Glutamatergic neuron (in vitro differentiated cells): ENCODE results near the gene PPP2R1A. TPM values are rescaled to one million over a fixed set of nuclear protein-coding genes. Genes with fewer than 3 reads are reported as not detected.
A peak's percentile ranks its signal among the peaks of the same experiment; 100 is the strongest.

Experiments used
- DNase-seq: peaks from one replicate; pipeline ENCODE4 v3.0.0; 2022
- H3K27ac Mint-ChIP-seq: one replicate; pipeline ENCODE4 v1.8.0; 2020; ENCODE audit warnings: mild to moderate bottlenecking, mixed read lengths, inconsistent platforms; ENCODE audit not compliant: unreplicated experiment
- H3K27me3 Mint-ChIP-seq: one replicate; pipeline ENCODE4 v1.8.0; 2020; ENCODE audit warnings: mild to moderate bottlenecking, moderate library complexity, mixed read lengths, inconsistent platforms; ENCODE audit not compliant: unreplicated experiment
- H3K36me3 Mint-ChIP-seq: one replicate; pipeline ENCODE4 v1.8.0; 2020; ENCODE audit warnings: mild to moderate bottlenecking, mixed read lengths, inconsistent platforms; ENCODE audit not compliant: unreplicated experiment
- H3K4me1 Mint-ChIP-seq: one replicate; pipeline ENCODE4 v1.8.0; 2020; ENCODE audit warnings: mild to moderate bottlenecking, low read depth, mixed read lengths, inconsistent platforms; ENCODE audit not compliant: unreplicated experiment
- H3K4me3 Mint-ChIP-seq: one replicate; pipeline ENCODE4 v1.8.0; 2020; ENCODE audit warnings: mild to moderate bottlenecking, mixed read lengths, inconsistent platforms; ENCODE audit not compliant: unreplicated experiment
- H3K9me3 Mint-ChIP-seq: one replicate; pipeline ENCODE4 v1.8.0; 2020; ENCODE audit warnings: mild to moderate bottlenecking, moderate library complexity, mixed read lengths, inconsistent platforms; ENCODE audit not compliant: unreplicated experiment
- CTCF ChIP-seq: fragments of 200-600 bp; sonication (generic); IDR thresholded peaks from one replicate; pipeline ENCODE4 v1.5.0; 2021; ENCODE audit not compliant: partially characterized antibody, unreplicated experiment
- microRNA-seq: library from miRNA; unstranded; fragments of <30 nt; microRNA quantifications from one replicate; pipeline ENCODE4, GENCODE V29; 2020; ENCODE audit not compliant: unreplicated experiment
- total RNA-seq: library from RNA; stranded (reverse); fragmentation: NEBNext Ultra II Directional; extraction: Animal tissue kit (Norgen Biotek cat#: 25700); gene quantifications from one replicate; pipeline ENCODE4 v1.2.1, GENCODE V29; 2021; ENCODE audit not compliant: unreplicated experiment

Gene PPP2R1A
- total RNA-seq, 1 donor from 2014 or later, result 311 TPM

GRCh38 chr19:52273301-52273700, 83.4 kb downstream of the PPP2R1A start:
- Mint-ChIP-seq H3K9me3 (peaks cover 20% of the 10 kb centered on the region), H3K4me3 (no peak overlapping the region), H3K27me3 (peaks cover 8% of the 10 kb centered on the region), H3K36me3 (peaks cover 33% of the 10 kb centered on the region), H3K4me1 (peaks cover 4% of the 10 kb centered on the region), H3K27ac (no peak overlapping the region)
- TF ChIP-seq CTCF, result no peak
- no peak for DNase-seq

- H3K4me3 Mint-ChIP-seq, result peak overlapping the region; percentile 53
- H3K9me3 Mint-ChIP-seq, result peaks cover 24% of the 10 kb centered on the region
- TF ChIP-seq CTCF, result no peak
- no peak overlapping the region for H3K27ac Mint-ChIP-seq
- no peak for DNase-seq
- H3K27me3 Mint-ChIP-seq, result peaks cover 8% of the 10 kb centered on the region
- peaks cover 42% of the 10 kb centered on the region for H3K36me3 Mint-ChIP-seq
- peaks cover 4% of the 10 kb centered on the region for H3K4me1 Mint-ChIP-seq
Measured at GRCh38 chr19:52274191-52274590, 84.3 kb downstream of the PPP2R1A start.

- Mint-ChIP-seq H3K27me3 (peaks cover 3% of the 10 kb centered on the region), H3K36me3 (peaks cover 39% of the 10 kb centered on the region), H3K27ac (no peak overlapping the region), H3K4me1 (peaks cover 3% of the 10 kb centered on the region), H3K9me3 (peaks cover 20% of the 10 kb centered on the region), H3K4me3 (no peak overlapping the region)
- no peak for TF ChIP-seq CTCF
- no peak for DNase-seq
Measured at GRCh38 chr19:52275988-52276387, 86.1 kb downstream of the PPP2R1A start.

GRCh38 chr19:52277471-52277870, 87.6 kb downstream of the PPP2R1A start:
- no peak overlapping the region for H3K4me3 Mint-ChIP-seq
- no peaks in the 10 kb centered on the region for H3K4me1 Mint-ChIP-seq
- H3K27ac Mint-ChIP-seq, result no peak overlapping the region
- DNase-seq, result no peak
- peaks cover 3% of the 10 kb centered on the region for H3K27me3 Mint-ChIP-seq
- peaks cover 32% of the 10 kb centered on the region for H3K36me3 Mint-ChIP-seq
- H3K9me3 Mint-ChIP-seq, result peaks cover 21% of the 10 kb centered on the region
- no peak for TF ChIP-seq CTCF

Small RNA genes lying within 50 kb of the gene (microRNA-seq; reads per million reads assigned to microRNA genes)
- gene MIR6801, result 1.4 reads per million, percentile 3 among the genes with 10 or more reads in this experiment

Other genes with a start within 250 kb of the PPP2R1A start
- gene ZNF350, start 203.2 kb upstream of the PPP2R1A start, total RNA-seq, result 9.7 TPM
- 12.3 TPM for gene ZNF615, start 181.8 kb upstream of the PPP2R1A start, total RNA-seq
- 7.1 TPM for gene ZNF614, start 161.7 kb upstream of the PPP2R1A start, total RNA-seq
- 12.8 TPM for gene ZNF432, start 141.2 kb upstream of the PPP2R1A start, total RNA-seq
- gene ZNF841, start 94.3 kb upstream of the PPP2R1A start, total RNA-seq, result 25.4 TPM
- gene ZNF616, start 50.1 kb upstream of the PPP2R1A start, total RNA-seq, result 22.5 TPM
- gene ZNF836, start 18.4 kb upstream of the PPP2R1A start, total RNA-seq, result 29.7 TPM
- 29.9 TPM for gene ZNF766, start 79.5 kb downstream of the PPP2R1A start, total RNA-seq
- gene ZNF480, start 107.1 kb downstream of the PPP2R1A start, total RNA-seq, result 21.8 TPM
- gene ZNF610, start 146.2 kb downstream of the PPP2R1A start, total RNA-seq, result 11.6 TPM
- 24.5 TPM for gene ZNF880, start 179.9 kb downstream of the PPP2R1A start, total RNA-seq
- gene ZNF528, start 207.8 kb downstream of the PPP2R1A start, total RNA-seq, result 48.7 TPM
- not detected for gene ZNF534, start 239.1 kb downstream of the PPP2R1A start, total RNA-seq